GM19351 (cell line): ENCODE data around the gene HASPIN.
"Not testable (repeated sequence)": the region's sequence is repeated elsewhere in the genome, so short reads cannot be mapped to it uniquely, and the experiment has no call there.

Experiments
- ATAC-seq: cut with Tn5 transposase; IDR thresholded peaks from one replicate; pipeline ENCODE4 v1.9.1; 2021; ENCODE audit warnings: mild to moderate bottlenecking, moderate library complexity; ENCODE audit not compliant: unreplicated experiment

HASPIN gene

DNA sequence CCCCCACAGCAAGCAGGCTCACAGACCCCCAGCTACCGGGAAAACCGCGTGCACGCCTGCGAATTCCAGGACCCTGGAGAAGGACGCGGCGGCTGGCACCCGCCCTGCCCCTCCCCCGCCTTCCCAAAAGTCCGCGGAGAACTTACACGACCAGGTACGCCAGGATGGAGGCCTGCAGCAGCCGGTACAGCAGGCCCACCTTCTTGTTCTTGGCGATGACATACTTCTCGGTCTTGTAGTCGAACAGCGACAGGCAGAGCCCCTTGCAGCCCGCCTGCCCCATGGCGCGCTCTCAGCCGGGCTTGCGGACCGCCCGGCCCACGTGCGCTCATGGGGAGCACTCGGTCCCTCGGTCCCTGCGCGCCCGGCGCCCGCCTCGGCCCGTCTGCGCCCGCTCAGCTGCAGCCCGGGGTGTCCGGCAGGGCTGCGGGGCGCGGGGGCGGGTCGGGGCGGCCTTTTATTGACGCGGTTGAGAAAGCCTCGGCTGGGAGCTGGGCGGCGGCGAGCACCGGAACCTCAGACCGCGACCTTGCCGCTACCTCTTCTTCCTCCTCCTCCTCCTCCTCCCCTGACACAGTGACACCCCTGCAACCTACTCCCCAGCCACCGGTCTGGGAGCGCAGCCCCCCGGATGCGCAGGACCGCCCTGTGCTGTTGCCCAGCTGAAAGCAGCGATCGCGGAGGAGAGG lies 27.8 kb upstream of the HASPIN start, which contains the start of gene P2RX5:
Gene P2RX5, minus strand, starts transcription at position 433 of the 689 bp plus-strand sequence. Its CDS starts 150 bp downstream, at position 283.
- ATAC-seq = no peak

- ATAC-seq = no peak
These were observed 26.6 kb upstream of the HASPIN start for GRCh38 chr17:3697103-3697476.

DNA sequence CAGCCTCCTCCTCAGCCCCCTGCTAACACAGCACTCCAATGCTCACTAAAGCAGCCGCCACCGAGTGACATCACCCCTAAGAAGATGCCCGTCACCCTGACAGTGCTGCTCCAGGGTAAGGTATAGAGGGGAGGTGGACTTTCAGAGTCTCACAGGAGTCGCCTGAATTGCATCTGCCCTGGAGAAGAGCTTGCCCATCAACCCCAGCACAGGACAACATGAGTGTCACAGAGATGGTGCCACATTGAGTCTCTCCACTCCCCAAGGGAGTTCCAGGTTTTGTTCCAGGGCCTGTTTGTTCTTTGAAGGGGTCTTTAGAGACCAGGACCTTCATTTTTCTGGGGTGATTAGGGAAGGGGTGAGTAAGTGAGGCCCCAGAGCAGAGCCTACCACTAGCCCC lies 25.6 kb upstream of the HASPIN start:
- ATAC-seq = no peak

- ATAC-seq = no peak
These were observed 23.8 kb upstream of the HASPIN start for GRCh38 chr17:3699951-3700350.

DNA sequence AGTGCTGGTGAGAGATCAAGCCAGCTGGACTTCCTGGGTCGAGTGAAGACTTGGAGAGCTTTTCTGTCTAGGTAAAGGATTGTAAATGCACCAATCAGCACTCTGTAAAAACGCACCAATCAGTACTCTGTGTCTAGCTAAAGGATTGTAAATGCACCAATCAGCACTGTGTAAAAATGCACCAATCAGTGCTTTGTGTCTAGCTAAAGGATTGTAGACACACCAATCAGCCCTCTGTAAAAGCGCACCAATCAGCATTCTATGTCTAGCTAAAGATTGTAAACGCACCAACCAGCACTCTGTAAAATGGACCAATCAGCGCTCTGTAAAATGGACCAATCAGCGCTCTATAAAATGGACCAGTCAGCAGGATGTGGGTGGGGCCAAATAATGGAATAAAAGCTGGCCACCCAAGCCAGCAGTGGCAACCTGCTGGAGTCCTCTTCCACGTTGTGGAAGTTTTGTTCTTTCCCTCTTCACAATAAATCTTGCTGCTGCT lies 21.6 kb upstream of the HASPIN start:
- ATAC-seq = not testable (repeated sequence)

- ATAC-seq = no peak
These were observed 18.6 kb upstream of the HASPIN start for GRCh38 chr17:3704931-3705717.

- not testable (repeated sequence) for ATAC-seq
These were observed 18.1 kb upstream of the HASPIN start for GRCh38 chr17:3705718-3705984.

GRCh38 chr17:3708366-3708765 lies 15.3 kb upstream of the HASPIN start:
- no peak for ATAC-seq

GRCh38 chr17:3710951-3711383 lies 12.7 kb upstream of the HASPIN start:
- peak; percentile 88 for ATAC-seq

GRCh38 chr17:3712811-3713463 lies 10.8 kb upstream of the HASPIN start:
- ATAC-seq = peak; percentile 33

- ATAC-seq = no peak
These were observed 8.4 kb upstream of the HASPIN start for GRCh38 chr17:3715296-3715695.

DNA sequence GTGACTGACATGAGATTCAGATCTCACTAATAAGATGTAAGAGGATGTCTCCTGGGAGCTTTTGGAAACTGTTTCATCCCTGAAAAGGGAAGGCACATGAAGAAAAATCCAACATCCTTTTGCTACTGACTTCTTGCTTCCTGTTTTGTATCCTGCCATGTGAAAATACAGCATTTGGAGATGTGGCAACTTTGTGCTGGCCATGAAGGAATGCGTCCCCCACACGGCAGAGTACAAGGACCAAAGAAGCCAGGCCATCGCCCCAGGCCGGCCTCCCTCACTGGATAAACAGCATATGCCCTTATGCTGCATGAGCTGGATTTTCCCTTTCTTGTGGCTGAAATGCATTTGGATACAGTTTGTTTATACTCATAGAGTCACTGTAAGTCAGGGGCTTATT lies 5.5 kb upstream of the HASPIN start:
- no peak for ATAC-seq

DNA sequence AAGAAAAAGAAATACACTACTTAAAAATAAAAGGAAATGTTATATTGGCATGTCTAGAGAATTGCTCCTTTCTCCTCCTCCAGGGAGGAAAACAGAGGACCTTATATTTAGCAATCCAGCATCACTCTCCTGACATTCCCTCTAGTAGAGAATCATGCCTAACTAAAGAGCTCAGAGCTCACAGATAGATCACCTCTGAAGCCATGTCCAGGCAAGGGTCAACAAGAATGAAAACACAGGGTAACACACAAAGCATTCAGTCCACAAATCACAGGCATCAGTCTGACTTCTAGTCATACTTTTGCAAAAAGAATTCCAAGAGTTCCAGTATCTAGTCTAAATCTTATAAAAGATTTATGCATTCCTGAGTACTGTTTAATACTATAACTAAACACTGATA lies 4.4 kb upstream of the HASPIN start:
- no peak for ATAC-seq

GRCh38 chr17:3722716-3723115 lies 987 bp upstream of the HASPIN start:
- ATAC-seq = no peak

DNA sequence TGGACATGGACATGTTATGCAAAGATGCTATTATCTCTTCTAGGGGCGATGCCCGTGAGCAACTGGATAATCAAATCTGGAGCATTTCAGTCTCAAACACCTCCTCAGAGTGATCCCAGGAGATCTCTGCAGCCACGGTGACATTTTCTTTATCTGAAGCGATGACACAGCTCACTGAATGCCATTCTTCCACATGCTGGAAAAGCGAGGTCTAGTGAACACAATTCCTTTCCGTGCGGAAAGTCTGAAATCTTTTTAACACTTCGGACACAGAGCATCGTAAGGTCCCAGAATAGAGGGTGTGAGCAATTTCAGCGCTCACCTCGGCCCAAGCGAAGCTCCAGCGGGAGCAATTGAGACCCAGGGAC lies 531 bp upstream of the HASPIN start:
- ATAC-seq = no peak

- no peak for ATAC-seq
These were observed 825 bp downstream of the HASPIN start for GRCh38 chr17:3724378-3725077.

GRCh38 chr17:3727041-3727440 lies 3.3 kb downstream of the HASPIN start:
- ATAC-seq = no peak

- ATAC-seq = not testable (repeated sequence)
These were observed 4.4 kb downstream of the HASPIN start for GRCh38 chr17:3728099-3728498.

- ATAC-seq = no peak
These were observed 6.2 kb downstream of the HASPIN start for GRCh38 chr17:3729881-3730280.

- ATAC-seq = no peak
These were observed 7.3 kb downstream of the HASPIN start for GRCh38 chr17:3730881-3731429.

DNA sequence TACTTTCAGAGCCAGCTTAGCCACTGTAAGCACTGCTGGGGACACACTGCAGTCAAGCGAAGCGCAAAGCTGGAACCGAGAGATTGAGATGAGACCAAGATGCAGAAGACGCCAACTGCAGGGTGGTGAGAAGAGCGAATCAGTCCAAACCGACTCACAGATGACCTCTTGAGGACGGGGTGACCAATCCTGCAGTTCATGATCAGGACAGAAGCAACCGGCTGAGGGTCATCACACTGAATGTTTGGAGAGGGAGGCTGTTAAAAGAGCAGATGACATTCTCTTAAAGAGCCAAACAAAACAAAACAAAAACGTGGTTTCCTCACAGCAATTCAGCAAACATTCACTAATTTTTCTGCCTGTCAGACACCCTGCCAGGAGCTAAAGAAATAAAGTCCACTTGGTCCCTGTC lies 8.5 kb downstream of the HASPIN start:
- ATAC-seq = no peak
